HG02870 (cell line): Measurements from ENCODE around the gene EXD3.
A peak's percentile ranks its signal among the peaks of the same experiment; 100 is the strongest.

Experiments used
- ATAC-seq: cut with Tn5 transposase; IDR thresholded peaks from one replicate; pipeline ENCODE4 v1.9.1; 2021; ENCODE audit warnings: mild to moderate bottlenecking, moderate library complexity; ENCODE audit not compliant: unreplicated experiment

Gene EXD3

DNA sequence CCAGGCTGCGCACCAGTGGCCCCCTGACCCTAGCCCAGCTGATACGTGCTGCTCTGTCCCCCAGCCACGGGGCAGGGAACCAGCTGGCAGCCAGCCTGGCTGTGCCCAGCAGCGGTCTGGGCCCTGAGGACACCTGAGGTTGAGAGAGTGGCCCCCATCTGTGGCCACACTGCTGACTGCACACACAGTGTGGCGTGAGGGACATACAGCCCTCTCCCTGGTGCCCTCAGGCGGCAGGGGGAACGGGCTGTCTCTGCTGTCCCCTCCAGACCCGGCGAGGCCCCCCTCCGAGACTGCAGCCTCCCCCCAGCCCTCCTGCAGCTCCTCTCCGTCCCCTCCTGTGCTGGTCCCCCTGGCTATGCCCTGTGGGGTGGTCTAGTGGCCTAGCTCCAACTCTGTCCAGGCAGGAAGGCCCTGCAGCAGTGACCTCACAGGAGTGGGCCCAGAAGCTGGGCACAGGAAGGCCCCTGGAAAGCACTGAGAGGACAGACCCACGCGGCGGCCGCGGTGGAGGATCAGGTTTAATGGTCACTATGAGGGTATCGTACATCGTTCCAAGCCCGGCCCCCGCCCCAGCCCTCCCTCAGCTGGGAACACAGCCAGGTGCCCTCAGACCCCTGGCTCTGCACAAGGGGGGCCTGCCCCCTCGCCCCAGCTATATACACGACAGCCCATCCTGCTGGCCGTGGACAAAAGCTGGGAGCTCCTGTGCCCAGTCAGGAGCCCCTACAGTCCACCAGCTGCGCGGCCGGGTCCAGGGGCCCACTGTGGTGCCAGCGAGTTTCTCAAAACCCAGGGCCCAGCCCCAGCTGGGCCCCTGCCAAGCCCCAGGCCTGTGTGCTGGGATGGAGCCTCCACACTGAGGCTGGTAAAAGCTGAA is 25.0 kb upstream of the EXD3 start:
- ATAC-seq, result no peak

DNA sequence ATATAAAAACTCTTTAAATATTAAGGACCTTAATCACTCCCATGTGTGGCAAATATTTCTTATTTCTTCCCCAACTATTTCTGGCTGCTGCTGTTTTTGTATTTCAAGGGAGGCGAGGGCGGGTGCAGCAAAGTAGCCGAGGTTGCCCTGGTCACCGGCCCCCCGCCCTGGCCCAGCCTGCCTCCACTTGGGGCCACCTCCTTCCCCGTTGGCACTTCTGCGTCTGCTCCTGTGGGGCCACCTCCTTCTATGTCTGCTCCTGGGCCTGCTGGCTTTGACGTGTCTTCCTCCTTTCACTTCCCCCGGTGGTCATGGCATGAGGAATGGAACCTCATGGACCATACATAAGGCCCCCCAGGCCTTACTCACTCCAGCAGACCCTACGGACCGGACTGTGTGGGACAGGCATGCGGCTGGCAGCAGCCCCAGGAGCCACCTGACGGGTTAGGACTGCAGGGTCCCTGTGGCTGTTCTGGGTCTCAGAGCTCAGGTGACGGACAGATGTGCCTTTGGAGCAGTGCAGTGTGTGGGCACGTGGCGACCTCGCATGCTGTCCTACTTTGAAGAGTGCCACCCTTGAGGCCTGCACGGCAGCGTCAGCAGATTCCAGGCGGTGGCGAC is 24.0 kb upstream of the EXD3 start:
- ATAC-seq, result no peak

DNA sequence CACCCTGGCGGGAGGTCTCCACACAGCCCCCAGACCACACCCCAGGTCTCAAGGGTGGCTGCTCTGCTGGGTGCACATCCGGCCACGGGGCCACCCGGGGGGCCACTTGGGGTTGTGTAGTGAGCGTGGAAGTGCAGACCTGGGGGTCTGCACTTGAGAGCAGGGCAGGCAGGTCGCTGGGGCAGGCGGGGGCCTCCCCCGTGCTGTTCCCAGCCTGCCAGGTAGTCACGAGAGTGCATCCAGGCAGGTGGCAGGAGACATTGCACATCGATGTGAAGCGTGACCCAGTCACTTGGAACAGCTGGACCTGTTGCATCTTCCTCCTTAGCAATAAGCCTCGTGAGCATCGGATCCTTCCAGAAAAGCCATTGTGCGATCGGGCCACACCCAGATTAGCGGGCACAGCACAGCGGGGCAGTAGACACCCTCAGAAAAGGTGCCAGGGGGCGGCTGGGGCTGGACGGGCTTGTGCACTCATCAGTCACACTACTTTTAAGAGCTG is 23.0 kb upstream of the EXD3 start:
- ATAC-seq, result no peak

DNA sequence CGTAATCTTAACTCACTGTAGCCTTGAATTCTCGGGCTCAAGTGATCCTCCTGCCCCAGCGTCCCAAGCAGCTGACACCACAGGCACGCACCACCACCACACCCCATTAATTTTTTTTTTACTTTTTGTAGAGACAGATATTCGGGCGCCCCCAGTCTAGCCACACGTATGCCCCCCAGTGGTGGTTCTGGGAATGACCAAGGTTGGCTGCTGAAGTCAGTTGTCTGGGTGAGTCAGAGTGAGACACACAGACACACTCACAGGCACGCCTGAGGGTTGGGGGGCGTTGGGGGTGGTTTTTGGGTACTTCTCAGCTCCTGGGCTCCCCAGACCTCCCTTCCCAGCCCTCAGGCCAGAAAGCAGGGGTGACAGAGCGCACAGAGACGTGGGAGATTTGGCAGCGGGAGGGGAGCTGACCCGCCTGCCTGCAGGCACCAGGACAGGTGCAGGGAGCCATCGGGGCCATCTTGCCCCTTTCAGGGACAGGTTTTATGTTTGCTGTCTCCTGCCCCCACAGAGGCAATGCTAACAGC is 22.4 kb upstream of the EXD3 start:
- ATAC-seq, result peak; percentile 73

DNA sequence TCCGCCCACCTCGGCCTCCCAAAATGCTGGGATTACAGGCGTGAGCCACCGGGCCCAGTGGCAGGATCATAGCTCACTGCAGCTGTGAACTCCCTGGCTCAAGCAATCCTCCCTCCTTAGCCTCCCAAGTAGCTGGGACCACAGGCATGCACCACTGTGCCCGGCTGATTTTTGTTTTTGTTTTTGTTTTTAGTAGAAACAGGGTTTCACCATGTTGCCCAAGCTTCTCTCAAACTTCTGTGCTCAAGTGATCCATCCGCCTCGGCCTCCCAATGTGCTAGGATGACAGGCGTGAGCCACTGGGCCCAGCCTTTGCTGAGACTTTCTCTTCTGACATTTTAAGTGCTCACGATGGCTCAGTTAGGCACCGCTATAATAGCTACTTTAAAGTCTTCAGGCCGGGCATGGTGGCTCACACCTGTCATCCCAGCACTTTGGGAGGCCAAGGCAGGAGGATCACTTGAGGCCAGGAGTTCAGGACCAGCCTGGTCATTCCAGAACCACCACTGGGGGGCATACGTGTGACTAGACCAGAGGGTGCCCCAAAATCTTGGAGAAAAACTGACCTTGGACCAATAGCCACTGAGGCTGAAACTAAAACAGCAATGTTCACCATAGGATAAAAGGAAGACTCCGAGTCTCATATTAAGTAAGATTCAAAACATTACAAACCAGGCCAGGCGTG is 21.3 kb upstream of the EXD3 start:
- no peak for ATAC-seq

DNA sequence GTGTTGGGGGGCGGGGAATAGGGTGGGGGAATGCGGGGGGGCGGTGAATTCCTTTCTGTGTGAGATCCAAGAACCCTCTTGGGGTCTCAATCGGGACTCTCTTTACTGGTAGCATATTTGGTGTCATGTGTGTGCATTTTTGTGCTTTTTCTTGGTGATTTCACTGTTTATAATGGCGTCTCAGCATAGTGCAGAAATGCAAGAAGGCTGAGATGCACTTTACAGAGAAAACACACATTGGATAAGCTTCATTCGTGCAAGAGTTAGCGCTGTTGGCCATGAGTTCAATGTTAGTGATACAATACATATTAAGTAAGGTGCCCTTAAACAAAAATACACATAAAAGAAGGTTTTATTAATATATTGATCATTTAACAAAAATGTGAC is 19.0 kb upstream of the EXD3 start:
- ATAC-seq, result no peak

DNA sequence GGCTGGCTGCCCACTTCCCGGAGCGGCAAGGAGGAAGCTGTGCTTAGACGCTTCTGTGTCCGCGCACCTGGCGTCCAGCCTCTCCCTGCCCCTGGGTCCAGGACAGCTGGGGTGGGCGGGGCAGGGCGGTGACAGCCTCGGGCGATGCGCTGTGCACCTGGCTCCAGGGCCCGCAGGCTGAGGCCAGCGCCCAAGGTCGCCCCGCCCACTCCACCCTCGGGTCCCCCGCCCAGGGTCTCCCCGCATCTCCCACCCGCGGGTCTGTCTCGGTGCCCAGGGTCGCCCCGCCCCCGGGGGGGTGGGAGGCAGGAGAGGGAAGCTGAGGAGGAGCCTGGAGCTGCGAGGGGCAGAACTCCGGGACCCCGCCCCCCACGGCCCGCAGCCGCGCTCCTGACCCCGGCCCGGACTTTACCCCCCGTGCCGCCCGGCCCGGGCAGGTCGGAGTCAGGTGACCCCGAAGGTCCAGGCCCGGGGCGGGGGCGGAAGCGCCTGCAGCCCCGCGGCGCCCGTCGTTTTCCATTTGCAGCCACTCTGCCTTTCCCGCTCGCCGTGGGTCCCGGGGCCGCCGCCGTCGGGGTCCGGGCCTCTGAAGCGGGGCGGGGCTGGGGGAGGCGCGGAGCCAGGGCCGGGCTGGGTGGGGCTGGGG is 18.4 kb upstream of the EXD3 start, which contains the start of gene ENTPD8:
TSS of gene ENTPD8 (minus strand) at position 69 of the 646 bp plus-strand sequence. CDS start 3,072 bp downstream, outside the sequence.
- no peak for ATAC-seq

DNA sequence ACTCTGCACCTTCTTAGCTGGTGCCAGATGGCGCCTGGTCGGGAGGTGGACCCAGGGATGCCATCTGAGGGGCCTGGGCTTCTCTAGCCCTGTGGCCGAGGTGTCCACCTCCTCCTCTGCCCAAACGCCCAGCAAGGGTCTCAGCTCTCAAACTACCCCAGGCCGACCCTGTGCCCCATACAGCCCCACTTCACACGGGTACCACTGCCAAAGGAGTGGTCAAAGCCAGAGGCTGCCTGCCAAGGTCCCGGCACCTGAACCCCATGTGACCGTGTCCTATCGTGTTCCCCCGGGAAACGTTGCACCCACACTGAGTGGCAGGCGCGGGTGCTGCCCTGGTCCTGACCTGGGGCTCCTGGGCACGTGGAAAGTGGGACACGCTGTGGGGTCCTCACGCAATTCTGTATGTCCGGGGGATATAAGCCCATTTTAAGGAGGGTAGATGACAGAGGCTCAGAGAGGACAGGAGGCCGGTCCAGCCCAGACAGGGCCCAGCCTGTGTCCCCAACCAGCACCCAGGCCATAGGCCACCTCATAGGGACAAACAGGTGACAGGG is 16.3 kb upstream of the EXD3 start:
- no peak for ATAC-seq

DNA sequence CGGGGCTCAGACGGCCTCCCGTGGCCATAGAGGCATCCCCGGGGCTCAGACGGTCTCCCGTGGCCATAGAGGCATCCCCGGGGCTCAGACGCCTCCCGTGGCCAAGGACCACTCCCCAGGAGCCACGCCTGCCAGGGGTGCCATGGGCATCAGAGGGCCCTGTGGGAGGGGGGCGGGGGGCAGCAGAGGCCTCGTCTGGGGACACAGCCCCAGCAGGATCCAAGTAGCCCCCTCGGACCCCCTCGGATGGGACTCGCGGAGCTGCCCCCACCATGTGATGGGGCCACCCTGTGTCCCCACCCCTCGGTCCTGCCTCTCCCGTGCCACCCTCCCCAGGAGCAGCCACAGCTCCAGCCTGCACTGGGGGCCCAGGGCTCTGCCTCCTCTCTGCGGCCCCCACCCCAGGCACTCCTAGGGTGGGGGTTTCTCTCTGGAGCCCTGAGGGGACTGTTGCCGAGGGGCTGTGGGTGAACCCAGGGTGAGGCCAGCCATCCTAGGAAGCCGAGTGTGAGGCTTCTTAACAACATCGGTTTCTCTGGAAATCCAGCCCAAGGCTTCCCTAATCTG is 15.7 kb upstream of the EXD3 start:
- ATAC-seq, result no peak

DNA sequence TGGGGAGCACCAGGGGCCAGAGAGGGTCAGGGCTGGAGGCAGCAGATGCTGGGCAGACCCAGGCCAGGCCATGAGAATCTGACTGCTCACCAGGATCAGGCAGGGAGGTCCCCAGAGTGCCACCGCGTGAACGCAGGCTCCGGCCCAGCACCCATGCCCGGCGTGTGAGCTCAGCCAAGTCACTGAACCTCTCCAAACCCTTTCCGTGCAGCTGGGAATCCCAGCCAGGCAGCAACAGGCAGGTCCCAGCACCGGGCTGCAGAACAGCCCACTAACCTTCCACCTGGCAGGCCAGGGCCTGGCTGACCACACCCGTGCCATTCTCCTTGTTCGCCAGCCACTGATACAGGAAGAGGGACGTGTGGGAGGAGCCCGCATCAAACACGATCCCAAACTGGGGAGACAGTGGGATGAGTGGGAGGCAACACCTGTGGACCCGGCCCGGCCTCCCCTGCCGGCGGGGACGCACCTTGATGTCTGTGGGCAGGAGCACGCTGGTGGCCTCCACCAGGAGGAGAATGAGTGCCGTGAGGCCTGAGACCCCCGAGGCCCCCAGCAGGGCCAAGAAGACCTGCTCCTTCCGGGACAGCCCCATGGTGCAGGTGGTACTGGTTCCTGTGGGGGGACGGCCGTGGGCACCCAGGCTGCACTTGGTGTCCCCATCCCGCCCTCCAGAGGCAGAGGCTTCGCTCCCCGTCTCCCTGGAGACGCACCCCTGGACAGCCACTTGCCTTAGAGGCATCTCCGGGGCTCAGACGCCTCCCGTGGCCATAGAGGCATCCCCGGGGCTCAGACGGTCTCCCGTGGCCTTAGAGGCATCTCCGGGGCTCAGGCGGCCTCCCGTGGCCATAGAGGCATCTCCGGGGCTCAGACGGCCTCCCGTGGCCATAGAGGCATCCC is 15.0 kb upstream of the EXD3 start:
- ATAC-seq, result no peak

DNA sequence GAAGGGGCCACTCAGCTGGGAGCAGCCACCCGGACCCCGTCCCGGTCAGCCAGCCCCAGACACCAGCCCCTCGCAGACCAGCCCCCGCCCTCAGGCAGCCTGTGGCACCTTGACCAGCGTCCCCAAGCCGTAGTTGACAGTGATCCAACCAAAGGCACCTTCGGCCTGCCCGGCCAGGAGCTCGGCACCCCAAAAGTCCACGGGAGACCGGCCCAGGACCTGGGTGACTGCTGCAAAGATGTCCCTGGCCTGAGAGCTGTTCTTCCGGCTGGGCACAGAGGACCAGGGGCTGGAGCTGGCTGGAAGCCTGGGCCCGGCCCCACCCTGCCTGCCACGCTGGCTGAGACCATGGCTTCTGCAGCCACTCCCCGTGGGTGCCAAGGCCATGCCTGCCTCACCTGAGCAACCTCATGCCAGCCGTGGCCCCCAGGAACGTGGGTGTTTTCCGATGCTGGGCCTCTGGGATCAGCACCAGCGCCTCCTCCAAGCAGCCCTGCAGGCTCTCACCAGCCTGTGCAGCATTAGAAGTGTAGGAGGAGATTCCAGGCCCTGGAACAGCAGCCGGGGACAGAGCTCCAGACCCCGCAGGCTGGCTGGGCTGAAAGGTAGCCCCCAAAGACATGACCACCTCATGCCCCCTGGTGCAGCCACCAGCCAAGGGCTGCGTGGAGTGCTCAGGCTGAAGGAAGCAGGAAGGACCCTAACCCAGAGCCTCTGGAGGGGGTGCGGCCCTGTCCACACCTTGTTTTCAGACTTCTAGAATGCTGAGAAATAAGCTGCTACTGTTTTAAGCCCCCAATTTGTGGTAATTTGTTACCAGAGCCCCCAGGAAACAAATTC is 14.0 kb upstream of the EXD3 start:
- ATAC-seq, result no peak

DNA sequence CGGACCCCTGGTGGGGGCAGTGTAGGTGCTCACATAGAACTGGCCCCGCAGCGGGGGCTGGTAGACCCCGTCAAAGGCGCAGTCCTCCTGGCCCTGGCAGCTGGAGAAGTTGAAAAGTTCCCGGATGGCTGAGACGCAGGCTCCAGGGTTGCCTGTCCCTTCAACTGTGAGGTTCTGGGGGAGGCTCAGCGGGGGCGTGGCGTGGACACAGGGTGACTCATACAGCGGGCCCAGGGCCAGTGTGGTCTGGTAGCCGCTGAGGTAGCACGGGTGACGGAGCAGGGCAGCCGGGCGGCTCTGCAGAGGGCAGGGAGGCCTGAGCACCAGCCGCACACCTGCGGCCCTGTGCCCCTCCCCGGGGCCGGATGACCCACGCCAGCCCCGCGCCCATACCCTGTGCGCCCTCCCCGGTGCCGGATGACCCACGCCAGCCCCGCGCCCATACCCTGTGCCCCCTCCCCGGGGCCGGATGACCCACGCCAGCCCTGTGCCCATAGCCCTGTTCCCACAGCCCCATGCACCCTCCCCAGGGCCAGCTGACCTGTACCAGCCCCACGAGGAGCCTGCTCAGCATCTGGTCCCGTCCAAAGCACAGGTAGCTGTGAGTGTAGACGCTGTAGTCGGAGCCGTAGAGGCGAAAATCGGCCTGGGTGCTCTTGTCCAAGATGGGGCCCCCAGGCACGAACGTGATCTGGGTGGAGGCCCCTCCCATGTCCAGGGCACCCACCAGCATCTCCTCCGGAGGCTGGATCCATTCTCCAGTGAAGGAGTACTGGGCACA is 13.2 kb upstream of the EXD3 start:
- ATAC-seq, result no peak

DNA sequence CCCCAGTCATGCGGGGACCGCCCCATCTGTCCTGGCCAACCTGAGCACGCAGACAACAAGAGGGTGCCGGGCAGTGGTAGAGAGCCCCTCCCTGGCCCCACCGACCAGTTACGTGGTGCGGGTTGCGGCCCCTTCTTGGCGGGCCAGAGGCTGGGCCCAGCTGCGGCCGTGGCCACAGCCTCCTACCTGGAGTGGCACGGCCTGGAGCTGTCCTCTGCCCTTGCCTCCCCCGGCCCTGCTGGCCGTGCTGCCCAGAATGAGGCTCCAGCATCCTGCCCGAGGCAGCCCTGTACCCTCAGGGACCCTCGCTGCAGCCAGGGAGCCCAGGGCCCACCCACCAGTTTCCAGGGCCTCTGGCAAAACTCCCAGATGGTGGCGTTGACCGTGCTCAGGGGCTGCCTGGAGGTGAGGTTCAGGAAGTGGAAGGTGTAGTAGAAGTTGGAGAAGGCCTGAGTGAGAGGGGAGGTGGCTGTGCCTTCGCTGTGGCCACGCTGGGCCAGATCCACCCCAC is 12.5 kb upstream of the EXD3 start:
- no peak for ATAC-seq

DNA sequence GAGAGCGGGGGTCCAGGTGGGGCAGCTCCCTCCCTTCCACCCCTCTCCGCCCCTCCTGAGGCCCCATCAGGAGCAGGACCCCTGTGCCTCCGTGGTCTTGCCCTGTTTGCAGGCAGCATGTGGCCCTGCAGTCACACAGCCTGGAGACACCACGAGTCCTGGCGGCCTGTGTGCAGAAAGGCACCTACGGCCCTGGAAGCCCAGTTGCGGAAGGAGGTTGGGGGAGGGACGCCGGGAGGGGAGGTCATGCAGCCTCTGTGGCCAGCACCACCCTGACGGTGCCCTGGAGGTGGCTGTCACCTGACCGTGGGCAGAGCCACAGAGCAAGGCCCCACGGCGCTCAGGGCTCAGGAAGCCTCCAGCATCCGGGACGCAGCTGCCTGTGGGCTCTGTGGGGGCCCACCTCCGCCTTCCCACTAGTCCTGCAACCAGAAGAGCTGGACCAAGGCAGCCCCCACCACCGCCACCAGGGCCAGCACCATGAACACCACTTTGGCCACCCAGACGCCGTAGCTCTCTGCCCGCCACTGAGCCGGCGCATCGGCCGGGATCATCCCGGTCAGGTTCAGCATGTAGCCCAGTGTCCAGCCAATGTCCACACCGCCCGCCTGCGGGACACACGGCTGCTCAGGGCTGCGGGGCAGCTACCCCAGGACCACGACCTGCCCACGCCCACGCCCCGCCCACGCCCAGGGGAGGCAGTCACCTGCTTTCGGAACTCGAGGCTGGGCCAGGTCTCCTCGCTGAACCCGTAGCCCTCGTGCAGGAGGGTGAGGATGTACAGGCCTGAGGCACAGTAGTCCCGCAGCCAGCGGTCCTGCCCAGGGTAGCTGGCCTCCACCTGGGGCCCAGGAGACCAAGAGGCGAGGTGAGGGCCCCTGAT is 11.8 kb upstream of the EXD3 start:
- ATAC-seq, result no peak

DNA sequence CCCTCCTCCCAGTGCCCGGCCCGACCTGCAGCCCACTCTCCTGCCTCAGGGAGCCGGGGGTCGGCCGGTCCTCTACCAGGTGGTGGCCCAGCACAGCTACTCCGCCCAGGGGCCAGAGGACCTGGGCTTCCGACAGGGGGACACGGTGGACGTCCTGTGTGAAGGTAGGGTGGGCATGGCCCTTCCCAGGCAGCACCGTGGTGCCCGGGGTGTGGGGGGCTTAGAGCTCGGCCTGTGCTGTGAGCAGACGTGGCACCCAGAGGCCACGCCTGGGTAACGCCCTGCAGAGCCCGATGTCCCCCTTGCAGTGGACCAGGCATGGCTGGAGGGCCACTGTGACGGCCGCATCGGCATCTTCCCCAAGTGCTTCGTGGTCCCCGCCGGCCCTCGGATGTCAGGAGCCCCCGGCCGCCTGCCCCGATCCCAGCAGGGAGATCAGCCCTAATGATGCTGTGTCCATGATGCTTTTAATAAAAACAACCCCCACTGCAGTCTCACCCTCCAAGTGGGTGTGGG is 11.0 kb upstream of the EXD3 start:
- no peak for ATAC-seq

DNA sequence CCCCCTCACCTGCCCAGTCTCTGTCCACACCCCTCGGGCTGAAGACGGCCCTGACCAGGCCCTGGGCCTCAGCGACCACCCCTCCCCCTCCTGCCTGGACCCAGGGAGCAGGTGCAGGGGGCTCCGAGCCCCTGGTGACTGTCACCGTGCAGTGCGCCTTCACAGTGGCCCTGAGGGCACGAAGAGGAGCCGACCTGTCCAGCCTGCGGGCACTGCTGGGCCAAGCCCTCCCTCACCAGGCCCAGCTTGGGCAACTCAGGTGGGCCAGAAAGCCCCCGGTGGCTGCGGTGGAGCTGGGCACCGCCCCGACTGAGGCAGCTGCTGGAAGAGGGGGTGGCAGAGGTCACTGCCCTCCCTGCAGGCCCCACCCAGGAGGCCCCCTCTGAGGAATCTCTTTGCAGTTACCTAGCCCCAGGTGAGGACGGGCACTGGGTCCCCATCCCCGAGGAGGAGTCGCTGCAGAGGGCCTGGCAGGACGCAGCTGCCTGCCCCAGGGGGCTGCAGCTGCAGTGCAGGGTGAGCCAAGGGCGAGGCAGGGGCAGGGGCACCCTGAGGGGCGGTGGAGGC is 10.5 kb upstream of the EXD3 start:
- ATAC-seq, result no peak
